Type B pancreatic cell (in vitro differentiated cells): ENCODE data around the gene HNRNPK. TPM values are rescaled to one million over a fixed set of nuclear protein-coding genes. Genes with fewer than 3 reads are reported as not detected.
"Not testable (repeated sequence)": the region's sequence is repeated elsewhere in the genome, so short reads cannot be mapped to it uniquely, and the experiment has no call there.

ENCODE experiments used
- DNase-seq: peaks from one replicate; pipeline ENCODE4 v3.0.0; 2021; ENCODE audit warnings: mixed read lengths; ENCODE audit not compliant: unreplicated experiment; ENCODE audit errors: extremely low spot score
- H3K27ac Mint-ChIP-seq: 2 replicates; pipeline ENCODE4 v1.8.0; 2021; ENCODE audit warnings: mild to moderate bottlenecking, mixed read lengths
- H3K27me3 Mint-ChIP-seq: 2 replicates; pipeline ENCODE4 v1.8.0; 2021; ENCODE audit warnings: mixed read lengths
- H3K36me3 Mint-ChIP-seq: 2 replicates; pipeline ENCODE4 v1.8.0; 2021; ENCODE audit warnings: mixed read lengths
- H3K4me1 Mint-ChIP-seq: one replicate; pipeline ENCODE4 v1.8.0; 2021; ENCODE audit warnings: mixed read lengths; ENCODE audit not compliant: unreplicated experiment
- H3K4me3 Mint-ChIP-seq: 2 replicates; pipeline ENCODE4 v1.8.0; 2021; ENCODE audit warnings: mild to moderate bottlenecking, mixed read lengths
- H3K9me3 Mint-ChIP-seq: 2 replicates; pipeline ENCODE4 v1.8.0; 2021; ENCODE audit warnings: mixed read lengths
- total RNA-seq: library from RNA; stranded (reverse); gene quantifications from 2 replicates; pipeline ENCODE4 v1.2.1, GENCODE V29; 2021; ENCODE audit warnings: low replicate concordance
- TF ChIP-seq, protein P1 (sequence below): fragments of 200-600 bp; sonication (generic); conservative IDR thresholded peaks from 2 replicates; pipeline ENCODE4 v1.5.0; 2021; ENCODE audit warnings: antibody characterized with exemption, mild to moderate bottlenecking

Gene HNRNPK
- total RNA-seq, 1 donor from 2014 or later = 673 TPM

DNA sequence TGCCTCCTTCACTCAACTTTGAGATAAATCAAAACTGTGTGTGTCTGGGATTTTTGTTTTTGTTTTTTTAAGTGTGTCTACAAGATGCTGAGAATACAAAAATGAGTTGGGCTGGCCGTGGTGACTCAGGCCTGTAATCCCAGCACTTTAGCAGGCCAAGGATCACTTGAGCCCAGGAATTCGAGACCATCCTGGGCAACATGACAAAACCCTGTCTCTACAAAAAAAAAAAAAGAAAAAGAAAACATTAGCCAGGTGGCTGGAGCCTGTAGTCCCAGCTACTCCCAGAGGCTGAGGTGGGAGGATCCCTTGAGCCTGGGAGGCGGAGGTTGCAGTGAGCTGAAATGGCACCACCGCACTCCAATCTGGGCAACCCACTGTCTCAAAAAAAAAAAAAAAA is 21.0 kb downstream of the HNRNPK start:
- Mint-ChIP-seq H3K36me3 (no peaks in the 10 kb centered on the region), H3K4me3 (peak overlapping the region; percentile 23)

DNA sequence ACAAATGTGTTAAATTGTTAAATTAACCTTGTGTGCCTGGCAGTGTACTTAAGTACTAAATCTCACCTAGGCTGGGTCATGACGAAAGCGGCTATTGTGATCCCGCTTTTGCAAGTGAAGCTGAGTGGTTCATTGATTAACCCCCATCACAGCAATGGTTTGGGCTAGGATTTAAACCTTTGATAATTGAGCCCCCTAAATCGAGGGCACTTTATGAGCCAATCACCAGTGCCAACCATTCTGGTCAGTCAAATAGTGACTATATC is 22.8 kb downstream of the HNRNPK start:
- H3K4me1 Mint-ChIP-seq = no peaks in the 10 kb centered on the region
- peak overlapping the region; percentile 92 for H3K4me3 Mint-ChIP-seq
- peak overlapping the region; percentile 88 for H3K27ac Mint-ChIP-seq
- H3K36me3 Mint-ChIP-seq = no peaks in the 10 kb centered on the region
- H3K9me3 Mint-ChIP-seq = no peaks in the 10 kb centered on the region
- TF ChIP-seq, protein P1, sequence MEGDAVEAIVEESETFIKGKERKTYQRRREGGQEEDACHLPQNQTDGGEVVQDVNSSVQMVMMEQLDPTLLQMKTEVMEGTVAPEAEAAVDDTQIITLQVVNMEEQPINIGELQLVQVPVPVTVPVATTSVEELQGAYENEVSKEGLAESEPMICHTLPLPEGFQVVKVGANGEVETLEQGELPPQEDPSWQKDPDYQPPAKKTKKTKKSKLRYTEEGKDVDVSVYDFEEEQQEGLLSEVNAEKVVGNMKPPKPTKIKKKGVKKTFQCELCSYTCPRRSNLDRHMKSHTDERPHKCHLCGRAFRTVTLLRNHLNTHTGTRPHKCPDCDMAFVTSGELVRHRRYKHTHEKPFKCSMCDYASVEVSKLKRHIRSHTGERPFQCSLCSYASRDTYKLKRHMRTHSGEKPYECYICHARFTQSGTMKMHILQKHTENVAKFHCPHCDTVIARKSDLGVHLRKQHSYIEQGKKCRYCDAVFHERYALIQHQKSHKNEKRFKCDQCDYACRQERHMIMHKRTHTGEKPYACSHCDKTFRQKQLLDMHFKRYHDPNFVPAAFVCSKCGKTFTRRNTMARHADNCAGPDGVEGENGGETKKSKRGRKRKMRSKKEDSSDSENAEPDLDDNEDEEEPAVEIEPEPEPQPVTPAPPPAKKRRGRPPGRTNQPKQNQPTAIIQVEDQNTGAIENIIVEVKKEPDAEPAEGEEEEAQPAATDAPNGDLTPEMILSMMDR = no peak
- H3K27me3 Mint-ChIP-seq = no peaks in the 10 kb centered on the region
- DNase-seq = no peak

More for the DNA sequence above, 21.0 kb downstream of the HNRNPK start:
- Mint-ChIP-seq H3K4me1 (no peaks in the 10 kb centered on the region), H3K9me3 (no peaks in the 10 kb centered on the region), H3K27me3 (no peaks in the 10 kb centered on the region), H3K27ac (no peak overlapping the region)
- TF ChIP-seq, protein P1 = no peak
- DNase-seq = no peak

GRCh38 chr9:83956436-83957247 is 23.4 kb downstream of the HNRNPK start:
- peak; percentile 73 for DNase-seq
- Mint-ChIP-seq H3K27me3 (no peaks in the 10 kb centered on the region), H3K9me3 (no peaks in the 10 kb centered on the region), H3K4me1 (no peaks in the 10 kb centered on the region), H3K4me3 (peak overlapping the region; percentile 92), H3K36me3 (no peaks in the 10 kb centered on the region), H3K27ac (peak overlapping the region; percentile 88)
- TF ChIP-seq, protein P1 = no peak

DNA sequence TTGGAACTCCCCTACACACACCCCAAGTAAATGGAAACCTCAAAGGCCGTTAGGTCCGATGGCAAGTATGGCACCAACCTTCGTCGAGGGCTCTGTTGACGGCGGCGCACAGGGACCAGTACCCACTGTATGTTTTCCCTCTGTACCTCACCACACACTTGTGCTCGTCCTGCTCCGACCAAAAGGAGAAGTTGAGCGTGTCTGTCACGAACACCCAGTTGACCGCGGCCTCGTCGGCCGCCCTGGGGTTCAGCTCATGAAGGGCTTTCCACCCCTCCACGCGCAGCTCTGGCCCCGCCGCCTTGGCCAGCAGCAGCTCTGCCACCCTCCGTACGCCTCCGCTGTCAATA is 24.0 kb downstream of the HNRNPK start:
- peak overlapping the region; percentile 88 for H3K27ac Mint-ChIP-seq
- no peak for DNase-seq
- H3K36me3 Mint-ChIP-seq = no peaks in the 10 kb centered on the region
- no peaks in the 10 kb centered on the region for H3K27me3 Mint-ChIP-seq
- peak overlapping the region; percentile 92 for H3K4me3 Mint-ChIP-seq
- no peaks in the 10 kb centered on the region for H3K9me3 Mint-ChIP-seq
- no peaks in the 10 kb centered on the region for H3K4me1 Mint-ChIP-seq
- TF ChIP-seq, protein P1 = no peak

DNA sequence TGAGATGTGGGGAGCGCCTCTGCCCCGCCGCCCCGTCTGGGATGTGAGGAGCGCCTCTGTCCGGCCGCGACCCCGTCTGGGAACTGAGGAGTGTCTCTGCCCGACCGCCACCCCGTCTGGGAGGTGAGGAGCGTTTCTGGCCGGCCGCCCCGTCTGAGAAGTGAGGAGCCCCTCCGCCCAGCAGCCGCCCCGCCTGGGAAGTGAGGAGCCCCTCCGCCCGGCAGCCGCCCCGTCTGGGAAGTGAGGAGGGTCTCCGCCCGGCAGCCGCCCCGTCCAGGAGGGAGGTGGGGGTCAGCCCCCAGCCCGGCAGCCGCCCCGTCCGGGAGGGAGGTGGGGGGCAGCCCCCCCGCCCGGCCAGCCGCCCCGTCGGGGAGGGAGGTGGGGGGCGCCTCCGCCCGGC is 31.9 kb downstream of the HNRNPK start:
- H3K9me3 Mint-ChIP-seq, DNase-seq, H3K27ac Mint-ChIP-seq, H3K4me1 Mint-ChIP-seq, H3K27me3 Mint-ChIP-seq, H3K4me3 Mint-ChIP-seq: not testable (repeated sequence)
- H3K36me3 Mint-ChIP-seq = peaks cover 12% of the 10 kb centered on the region

- no peak for DNase-seq
Observed at GRCh38 chr9:83940590-83941303, 39.3 kb downstream of the HNRNPK start.

More at GRCh38 chr9:83940590-83941303, 39.3 kb downstream of the HNRNPK start:
- Mint-ChIP-seq H3K4me1 (peaks cover 4% of the 10 kb centered on the region), H3K36me3 (peaks cover 12% of the 10 kb centered on the region), H3K27me3 (no peaks in the 10 kb centered on the region), H3K27ac (no peak overlapping the region), H3K4me3 (no peak overlapping the region), H3K9me3 (no peaks in the 10 kb centered on the region)
- TF ChIP-seq, protein P1 = no peak
